GM21529 (cell line): ENCODE measurements around the gene OSBPL1A.
"Not testable (repeated sequence)": the region's sequence is repeated elsewhere in the genome, so short reads cannot be mapped to it uniquely, and the experiment has no call there.

Experiments used
- ATAC-seq: cut with Tn5 transposase; IDR thresholded peaks from one replicate; pipeline ENCODE4 v1.9.1; 2021; ENCODE audit not compliant: unreplicated experiment

OSBPL1A gene

DNA sequence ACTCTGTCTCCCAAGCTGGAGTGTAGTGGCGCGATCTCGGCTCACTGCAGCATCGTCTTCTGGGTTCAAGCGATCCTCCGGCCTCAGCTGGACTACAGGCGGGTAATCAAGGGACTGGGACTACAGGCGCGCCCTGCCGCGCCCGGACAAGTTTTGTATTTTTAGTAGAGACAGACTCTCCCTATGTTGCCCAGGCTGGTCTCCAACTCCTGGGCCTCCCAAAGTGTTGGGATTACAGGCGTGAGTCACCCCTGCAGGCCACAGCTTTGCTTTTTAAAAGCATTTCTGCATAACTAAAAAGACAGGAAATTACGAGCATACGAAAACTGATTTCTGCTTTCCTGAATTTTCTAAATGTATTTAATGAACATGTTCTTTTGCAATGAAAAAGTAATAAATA, 916 bp upstream of the OSBPL1A start:
- ATAC-seq = no peak

GRCh38 chr18:24397131-24397693, 412 bp downstream of the OSBPL1A start:
- no peak for ATAC-seq

DNA sequence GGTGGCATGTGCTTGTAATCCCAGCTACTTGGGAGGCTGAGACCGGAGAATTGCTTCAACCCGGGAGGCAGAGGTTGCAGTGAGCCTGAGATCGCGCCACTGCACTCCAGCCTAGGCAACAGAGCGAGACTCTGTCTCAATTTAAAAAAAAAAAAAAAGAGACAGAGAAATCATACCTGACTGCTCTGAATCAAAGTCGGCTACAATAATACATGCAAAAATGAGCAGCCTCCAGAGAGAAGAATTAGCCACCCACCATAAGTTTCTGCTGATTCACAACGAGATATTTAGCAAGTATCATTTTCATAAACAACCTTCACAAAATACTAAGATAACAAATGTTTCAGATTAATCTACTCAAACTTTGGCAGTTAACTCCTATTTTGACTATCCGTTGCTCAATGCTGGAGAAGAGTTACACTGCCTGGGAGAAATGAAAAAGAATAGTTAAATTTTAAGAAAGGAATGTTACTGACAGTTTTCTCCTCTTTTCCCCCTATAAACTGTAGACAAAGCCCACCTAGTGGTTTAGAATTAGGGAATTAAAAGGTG, 1.5 kb downstream of the OSBPL1A start:
- no peak for ATAC-seq

DNA sequence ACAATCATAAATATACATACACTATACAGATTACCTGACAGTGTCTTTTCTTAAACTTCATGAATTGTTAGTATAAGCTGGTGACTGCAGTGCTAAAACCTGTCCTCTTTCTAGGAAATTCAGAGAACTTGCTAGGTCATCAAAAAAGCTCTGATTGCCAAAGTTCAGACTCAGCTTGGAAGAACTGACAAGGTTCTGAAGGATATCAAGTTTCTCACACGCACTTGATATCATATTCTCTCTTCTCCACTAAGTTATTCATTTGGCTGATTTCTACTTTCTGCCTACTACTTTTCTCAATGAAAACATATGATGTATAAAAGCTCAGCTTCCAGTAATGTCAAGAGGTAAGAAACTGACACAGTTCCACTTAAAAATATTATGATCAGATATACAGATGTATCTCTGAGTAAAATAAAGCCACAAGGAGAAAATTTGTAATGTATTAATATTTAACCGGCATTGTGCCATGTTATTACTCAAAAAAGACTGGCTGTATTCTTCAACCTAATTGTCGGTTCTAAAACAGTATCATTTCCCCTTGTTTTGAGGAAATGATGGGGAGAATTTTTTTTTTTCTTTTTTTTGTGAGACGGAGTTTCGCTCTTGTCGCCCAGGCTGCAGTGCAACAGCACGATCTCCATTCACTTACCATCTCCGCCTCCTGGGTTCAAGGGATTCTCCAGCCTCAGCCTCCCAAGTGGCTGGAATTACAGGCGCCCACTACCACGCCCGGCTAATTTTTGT, 2.4 kb downstream of the OSBPL1A start:
- no peak for ATAC-seq

GRCh38 chr18:24388957-24389356, 8.7 kb downstream of the OSBPL1A start:
- ATAC-seq = no peak

DNA sequence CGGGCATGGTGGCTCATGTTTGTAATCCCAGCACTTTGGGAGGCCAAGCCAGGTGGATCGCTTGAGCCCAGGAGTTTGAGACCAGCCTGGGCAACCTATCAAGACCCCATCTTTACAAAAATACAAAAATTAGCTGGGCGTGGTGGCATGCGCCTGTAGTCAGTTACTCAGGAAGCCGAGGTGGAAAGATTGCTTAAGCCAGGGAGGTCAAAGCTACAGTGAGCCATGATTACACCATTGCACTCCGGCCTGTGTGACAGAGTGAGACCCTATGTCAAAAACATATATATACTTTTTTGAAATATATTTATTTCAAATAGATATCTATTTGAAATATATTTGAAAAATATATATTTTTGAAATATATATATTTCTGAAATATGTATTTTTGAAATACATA, 10.9 kb downstream of the OSBPL1A start:
- no peak for ATAC-seq

DNA sequence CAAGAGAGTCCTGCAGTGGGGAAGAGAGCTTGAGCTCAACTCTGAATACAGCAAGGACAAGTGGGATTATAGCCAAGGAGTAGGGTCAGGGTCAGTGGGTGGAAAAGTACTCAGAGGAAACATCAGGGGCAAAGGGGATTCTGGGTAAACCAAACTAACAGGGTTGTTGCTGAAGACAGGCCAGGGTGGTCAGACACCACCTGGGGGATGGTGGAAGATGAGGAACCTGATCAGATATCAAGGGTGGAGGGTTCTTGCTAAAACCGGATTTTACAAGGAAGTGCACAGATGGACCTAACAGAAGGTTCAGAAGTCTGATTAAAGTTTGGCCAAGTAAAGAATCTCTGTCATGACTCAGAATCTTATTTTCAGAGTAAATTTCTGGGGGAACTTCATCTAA, 16.5 kb downstream of the OSBPL1A start:
- no peak for ATAC-seq

DNA sequence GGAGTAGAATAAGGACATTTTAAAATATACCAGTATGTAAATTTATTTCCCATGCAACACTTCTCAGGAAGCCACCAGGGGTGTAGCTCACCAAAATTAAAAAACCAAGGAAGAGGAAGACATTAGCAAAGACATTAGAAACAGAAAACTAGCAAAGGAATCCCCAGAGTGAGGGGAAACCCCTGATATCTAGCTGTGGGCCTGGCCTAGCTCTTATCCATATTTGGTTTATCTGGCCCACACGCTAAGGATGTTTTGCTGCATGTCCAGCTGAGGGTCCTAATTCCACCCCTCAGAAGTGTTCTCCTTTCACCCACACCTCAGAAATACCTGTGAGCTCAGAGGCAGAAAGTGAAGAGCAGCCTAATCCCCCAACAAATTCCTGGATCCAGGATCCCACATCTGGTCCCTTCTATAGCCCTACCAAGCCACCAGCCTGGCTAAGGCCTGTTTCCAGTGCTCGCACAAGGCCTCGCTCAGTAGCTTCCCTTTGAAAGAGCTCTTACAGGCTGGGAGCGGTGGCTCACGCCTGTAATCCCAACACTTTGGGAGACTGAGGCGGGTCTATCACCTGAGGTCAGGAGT, 17.4 kb downstream of the OSBPL1A start:
- ATAC-seq = no peak

- no peak for ATAC-seq
Measured at GRCh38 chr18:24378598-24378997, 19.0 kb downstream of the OSBPL1A start.

- ATAC-seq = not testable (repeated sequence)
Measured at GRCh38 chr18:24376531-24376930, 21.1 kb downstream of the OSBPL1A start.

GRCh38 chr18:24373328-24373727, 24.3 kb downstream of the OSBPL1A start:
- no peak for ATAC-seq

- ATAC-seq = no peak
Measured at GRCh38 chr18:24372279-24372872, 25.2 kb downstream of the OSBPL1A start.

- no peak for ATAC-seq
Measured at GRCh38 chr18:24370120-24370519, 27.5 kb downstream of the OSBPL1A start.

DNA sequence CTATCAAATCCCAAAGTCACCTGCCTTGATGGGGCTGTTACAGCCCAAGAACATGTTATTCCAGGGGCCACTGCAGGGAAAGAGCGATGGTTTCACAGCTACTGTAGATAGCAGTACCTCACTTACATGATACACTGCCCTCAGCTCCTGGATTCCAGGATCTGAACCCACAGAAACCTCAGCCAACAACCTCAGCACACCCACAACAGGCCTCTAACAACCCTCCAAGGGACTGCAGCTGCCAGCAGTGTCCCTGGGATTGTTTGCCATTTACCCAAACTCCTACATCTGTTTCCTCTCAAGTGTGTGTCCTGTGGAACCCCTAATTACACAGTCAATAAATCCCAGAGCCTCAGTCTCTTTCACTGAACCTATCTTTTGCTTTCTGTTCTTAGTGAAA, 28.2 kb downstream of the OSBPL1A start:
- no peak for ATAC-seq

DNA sequence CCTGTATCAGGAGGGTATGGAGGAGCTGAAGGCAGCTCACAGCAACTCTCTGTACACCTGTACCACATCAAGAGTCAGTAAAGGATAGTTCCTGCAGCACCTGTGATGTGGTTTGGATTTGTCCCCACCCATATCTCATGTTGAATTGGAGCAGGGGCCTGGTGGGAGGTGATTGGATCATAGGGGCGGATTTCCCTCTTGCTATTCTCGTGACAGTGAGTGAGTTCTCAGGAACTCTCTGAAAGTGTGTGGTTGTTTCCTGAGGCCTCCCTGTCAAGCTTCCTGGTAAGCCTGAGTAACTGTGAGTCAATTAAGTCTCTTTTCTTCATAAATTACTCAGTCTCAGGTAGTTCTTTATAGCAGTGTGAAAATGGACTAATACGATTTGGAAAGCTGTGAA, 28.9 kb downstream of the OSBPL1A start:
- no peak for ATAC-seq

DNA sequence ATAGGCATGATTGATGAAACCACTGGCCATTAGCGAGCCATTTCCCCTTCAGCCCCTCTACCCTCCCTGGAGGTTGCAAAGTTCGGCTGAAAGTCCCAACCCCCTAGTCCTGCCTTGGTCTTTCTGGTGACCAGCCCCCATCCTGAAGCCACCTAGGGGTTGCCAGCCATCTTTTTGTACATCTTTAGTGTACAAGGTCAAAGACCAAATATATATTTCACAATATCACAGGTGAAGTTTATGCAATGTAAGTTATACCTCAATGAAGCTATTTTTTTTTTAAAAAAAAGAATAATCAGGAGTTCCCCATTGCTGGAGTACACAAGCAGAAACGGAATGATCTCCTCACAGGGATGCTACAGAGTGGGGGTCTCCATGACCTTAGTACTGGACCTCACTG, 31.3 kb downstream of the OSBPL1A start:
- ATAC-seq = no peak

- no peak for ATAC-seq
Measured at GRCh38 chr18:24364177-24364576, 33.4 kb downstream of the OSBPL1A start.

- no peak for ATAC-seq
Measured at GRCh38 chr18:24362757-24363156, 34.9 kb downstream of the OSBPL1A start.

GRCh38 chr18:24359787-24360530, 37.7 kb downstream of the OSBPL1A start:
- peak; percentile 83 for ATAC-seq

- ATAC-seq = no peak
Measured at GRCh38 chr18:24354278-24354677, 43.3 kb downstream of the OSBPL1A start.

DNA sequence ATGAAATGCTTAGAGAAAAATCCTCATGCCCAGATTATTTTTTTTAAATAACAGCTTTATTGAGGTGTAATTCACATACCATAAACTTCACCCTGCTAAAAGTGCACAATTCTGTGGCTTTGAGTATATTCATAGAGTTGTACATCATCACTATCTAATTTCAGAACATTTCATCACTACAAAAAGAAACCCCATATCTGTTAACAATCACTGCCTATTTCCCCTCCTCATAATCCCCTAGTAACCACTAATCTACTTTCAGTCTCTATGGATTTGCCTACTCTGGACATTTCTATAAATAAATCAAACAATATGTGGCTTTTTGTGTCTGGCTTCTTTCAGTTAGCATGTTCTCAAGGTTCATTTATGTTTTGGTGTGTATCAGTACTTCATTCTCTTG, 51.4 kb downstream of the OSBPL1A start:
- no peak for ATAC-seq
